ENCODE results near the gene TSPAN16. TPM values are rescaled to one million over a fixed set of nuclear protein-coding genes. Genes with fewer than 3 reads are reported as not detected.
A peak's percentile ranks its signal among the peaks of the same experiment; 100 is the strongest.
"Not testable (repeated sequence)": the region's sequence is repeated elsewhere in the genome, so short reads cannot be mapped to it uniquely, and the experiment has no call there.

Gene TSPAN16
- total and polyA plus RNA-seq, 8 donors: not detected

DNA sequence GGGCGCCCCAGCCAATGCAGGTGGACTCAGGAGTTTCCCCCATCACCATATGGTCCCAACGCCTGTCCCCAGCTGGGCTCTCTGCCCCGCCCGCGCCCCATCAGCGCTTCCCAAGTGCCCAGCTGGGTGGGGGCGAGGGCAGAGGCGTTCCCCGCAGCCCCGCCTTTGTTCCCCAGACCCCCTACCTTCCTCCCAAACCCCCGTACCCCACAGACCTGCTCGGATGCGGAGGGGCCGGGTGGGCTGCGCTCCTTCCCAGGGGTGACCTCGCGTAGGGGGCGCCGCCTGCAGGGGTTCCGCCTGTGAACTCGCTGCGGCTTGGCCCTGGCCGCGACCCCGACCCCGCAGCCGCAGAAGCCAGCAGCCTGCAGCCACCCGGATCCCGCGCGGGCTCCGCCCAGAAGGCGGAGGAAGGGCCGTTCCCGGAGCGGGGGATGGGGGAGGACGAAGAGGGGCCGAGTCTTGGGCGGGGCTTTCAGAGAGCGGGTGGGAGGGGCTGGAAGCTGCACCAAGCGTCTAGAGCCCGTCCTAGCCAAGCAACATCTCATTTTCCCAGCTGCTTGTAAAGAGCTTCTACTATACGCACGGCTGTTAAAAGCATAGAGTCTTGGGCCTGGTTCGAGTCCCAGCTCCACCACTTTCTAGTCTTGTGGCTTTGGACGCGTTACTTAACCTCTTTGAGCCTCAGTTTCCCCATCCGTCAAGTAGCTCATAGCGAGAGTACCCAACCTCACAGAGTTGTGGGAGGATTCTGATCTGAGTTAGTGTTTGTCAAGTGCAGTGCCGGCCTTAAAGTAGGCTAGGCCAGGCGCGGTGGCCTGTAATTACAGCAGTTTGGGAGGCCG, 43.5 kb downstream of the TSPAN16 start, which contains the start of gene RAB3D:
TSS of gene RAB3D (minus strand) at position 404 of the 845 bp plus-strand sequence. CDS start 2,258 bp downstream, outside the sequence.
- H3K4me3 ChIP-seq: peak within 1 kb of the TSS; percentile 72 to 94 (median 88)
- peak; percentile 81 to 93 (median 90) for ATAC-seq
- no peak for FAIRE-seq
- intact Hi-C loops (cut with DNase I): no loop called here
- WGBS, 2 donors: 4% methylated on average over 51 to 53 of the region's 53 CpGs
- TF ChIP-seq, protein P1, sequence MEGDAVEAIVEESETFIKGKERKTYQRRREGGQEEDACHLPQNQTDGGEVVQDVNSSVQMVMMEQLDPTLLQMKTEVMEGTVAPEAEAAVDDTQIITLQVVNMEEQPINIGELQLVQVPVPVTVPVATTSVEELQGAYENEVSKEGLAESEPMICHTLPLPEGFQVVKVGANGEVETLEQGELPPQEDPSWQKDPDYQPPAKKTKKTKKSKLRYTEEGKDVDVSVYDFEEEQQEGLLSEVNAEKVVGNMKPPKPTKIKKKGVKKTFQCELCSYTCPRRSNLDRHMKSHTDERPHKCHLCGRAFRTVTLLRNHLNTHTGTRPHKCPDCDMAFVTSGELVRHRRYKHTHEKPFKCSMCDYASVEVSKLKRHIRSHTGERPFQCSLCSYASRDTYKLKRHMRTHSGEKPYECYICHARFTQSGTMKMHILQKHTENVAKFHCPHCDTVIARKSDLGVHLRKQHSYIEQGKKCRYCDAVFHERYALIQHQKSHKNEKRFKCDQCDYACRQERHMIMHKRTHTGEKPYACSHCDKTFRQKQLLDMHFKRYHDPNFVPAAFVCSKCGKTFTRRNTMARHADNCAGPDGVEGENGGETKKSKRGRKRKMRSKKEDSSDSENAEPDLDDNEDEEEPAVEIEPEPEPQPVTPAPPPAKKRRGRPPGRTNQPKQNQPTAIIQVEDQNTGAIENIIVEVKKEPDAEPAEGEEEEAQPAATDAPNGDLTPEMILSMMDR (IDR thresholded peaks at IDR 0.05): no peak
- peaks cover 3 to 22% (median 18%) of the 10 kb centered on the region in 3 donors for H3K36me3 ChIP-seq
- H3K27me3 ChIP-seq: no peaks in the 10 kb centered on the region
- peaks cover 4 to 17% (median 9%) of the 10 kb centered on the region in 3 donors for H3K4me1 ChIP-seq
- no peaks in the 10 kb centered on the region for H3K9me3 ChIP-seq
- peak; percentile 95 to 98 (median 96) for DNase-seq
- H3K27ac ChIP-seq: peak within 1 kb of the TSS; percentile 61 to 85 (median 78)

DNA sequence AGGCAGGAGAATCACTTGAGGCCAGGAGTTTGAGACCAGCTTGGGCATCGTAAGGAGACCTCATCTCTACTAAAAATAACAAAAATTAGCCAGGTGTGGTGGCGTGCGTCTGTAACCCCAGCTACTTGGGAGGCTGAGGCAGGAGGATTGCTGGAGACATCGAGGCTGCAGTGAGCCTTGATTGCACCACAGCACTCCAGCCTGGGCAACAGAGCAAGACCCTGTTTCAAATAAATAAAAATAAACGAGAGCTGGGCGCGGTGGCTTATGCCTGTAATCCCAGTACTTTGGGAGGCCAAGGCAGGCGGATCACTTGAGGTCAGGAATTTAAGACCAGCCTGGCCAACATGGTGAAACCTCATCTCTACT, 44.1 kb downstream of the TSPAN16 start:
- 89 to 91% methylated on average over 8 of the region's 8 CpGs for WGBS, 2 donors
- H3K9me3 ChIP-seq; FAIRE-seq; ATAC-seq; H3K27me3 ChIP-seq; intact Hi-C loops (cut with DNase I): not testable (repeated sequence)
- Histone ChIP-seq H3K4me3 (peak overlapping the region in 1 of 4 donors; percentile 93), H3K36me3 (peaks cover 3 to 16% (median 12%) of the 10 kb centered on the region in 3 donors), H3K27ac (peak overlapping the region; percentile 13 to 80 (median 68)), H3K4me1 (peaks cover 4 to 23% (median 9%) of the 10 kb centered on the region in 3 donors)
- peak in 1 of 6 donors; percentile 24 for DNase-seq

DNA sequence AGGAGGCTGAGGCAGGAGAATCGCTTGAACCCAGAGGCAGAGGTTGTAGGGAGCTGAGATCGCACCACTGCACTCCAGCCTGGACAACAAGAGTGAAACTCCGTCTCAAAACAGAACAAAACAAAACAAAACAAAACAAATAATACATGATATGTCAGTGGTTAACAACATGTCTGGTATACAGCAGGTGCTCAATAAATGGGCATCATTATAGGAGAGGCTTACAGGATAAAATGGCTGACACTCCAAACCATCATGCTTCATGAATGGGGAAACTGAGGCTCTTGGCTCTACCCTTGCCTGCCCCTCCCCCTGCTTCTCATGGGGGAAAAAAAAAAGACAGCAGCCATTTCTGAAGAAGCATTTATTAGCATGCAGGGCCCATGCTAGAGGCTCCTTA, 46.5 kb downstream of the TSPAN16 start:
- TF ChIP-seq, protein P1 (IDR thresholded peaks at IDR 0.05): no peak

DNA sequence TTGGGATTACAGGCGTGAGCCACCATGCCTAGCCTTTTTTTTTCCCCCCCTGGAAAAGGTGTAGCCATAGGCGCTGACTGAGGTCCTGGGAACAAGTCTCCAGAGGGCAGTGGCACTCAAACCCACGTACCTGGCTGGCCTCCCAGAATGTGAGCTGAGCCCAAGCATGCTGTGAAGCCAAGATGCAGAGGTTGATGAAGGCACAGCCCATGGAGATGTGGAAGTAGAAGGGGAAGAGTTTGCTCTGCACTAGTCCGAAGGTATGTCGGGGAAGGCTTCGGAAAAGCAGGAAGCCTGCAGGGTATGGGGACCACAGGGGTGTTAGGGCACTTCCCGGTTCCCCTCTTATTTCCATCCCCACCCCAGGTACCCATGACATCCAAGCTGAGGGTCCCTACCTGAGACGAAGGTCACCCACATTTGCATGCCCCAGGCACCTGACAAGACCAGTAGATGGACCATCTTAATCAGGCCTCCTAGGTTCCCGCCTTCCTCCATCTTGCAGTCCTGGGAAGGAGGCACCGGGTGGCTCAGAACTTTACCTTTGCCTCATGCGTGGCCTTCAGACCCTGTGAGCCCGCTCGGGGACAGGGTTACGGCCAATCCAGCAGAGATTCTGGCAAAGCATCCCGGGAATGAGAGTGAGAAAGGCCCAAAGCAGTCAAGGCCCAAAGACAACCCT, 49.3 kb downstream of the TSPAN16 start:
- FAIRE-seq (no peak), ATAC-seq (peak in 1 of 4 donors; percentile 2), DNase-seq (peak in 2 of 6 donors; percentile 46 to 47)
- intact Hi-C loops (cut with DNase I): no loop called here
- H3K9me3 ChIP-seq: no peaks in the 10 kb centered on the region
- TF ChIP-seq, protein P1 (IDR thresholded peaks at IDR 0.05): no peak
- no peaks in the 10 kb centered on the region for H3K27me3 ChIP-seq
- H3K4me1 ChIP-seq: peaks cover 0 to 20% (median 9%) of the 10 kb centered on the region in 3 donors
- H3K36me3 ChIP-seq: no peaks in the 10 kb centered on the region
- WGBS, 2 donors: 28 to 30% methylated on average over 15 of the region's 15 CpGs
- peak overlapping the region; percentile 48 to 87 (median 74) for H3K27ac ChIP-seq
- H3K4me3 ChIP-seq: peak overlapping the region in 3 of 4 donors; percentile 51 to 68 (median 63)

More for the DNA sequence above, 46.5 kb downstream of the TSPAN16 start:
- WGBS, 2 donors: 88 to 89% methylated on average over 3 of the region's 3 CpGs
- ATAC-seq (no peak), DNase-seq (no peak), FAIRE-seq (no peak)
- H3K4me3 ChIP-seq: no peak overlapping the region
- H3K9me3 ChIP-seq: no peaks in the 10 kb centered on the region
- H3K27me3 ChIP-seq: no peaks in the 10 kb centered on the region
- no peaks in the 10 kb centered on the region for H3K36me3 ChIP-seq
- intact Hi-C loops (cut with DNase I): no loop called here
- peaks cover 4 to 25% (median 9%) of the 10 kb centered on the region in 3 donors for H3K4me1 ChIP-seq
- H3K27ac ChIP-seq: no peak overlapping the region

All from pancreas (tissue), 10 donors.